GM21360 (cell line): ENCODE measurements around the gene THSD4.

Source experiments
- ATAC-seq: cut with Tn5 transposase; IDR thresholded peaks from one replicate; pipeline ENCODE4 v1.9.1; 2021; ENCODE audit warnings: mild to moderate bottlenecking, moderate library complexity; ENCODE audit not compliant: unreplicated experiment

Gene THSD4

GRCh38 chr15:71338827-71339542, 223.7 kb downstream of the THSD4 start:
- no peak for ATAC-seq

DNA sequence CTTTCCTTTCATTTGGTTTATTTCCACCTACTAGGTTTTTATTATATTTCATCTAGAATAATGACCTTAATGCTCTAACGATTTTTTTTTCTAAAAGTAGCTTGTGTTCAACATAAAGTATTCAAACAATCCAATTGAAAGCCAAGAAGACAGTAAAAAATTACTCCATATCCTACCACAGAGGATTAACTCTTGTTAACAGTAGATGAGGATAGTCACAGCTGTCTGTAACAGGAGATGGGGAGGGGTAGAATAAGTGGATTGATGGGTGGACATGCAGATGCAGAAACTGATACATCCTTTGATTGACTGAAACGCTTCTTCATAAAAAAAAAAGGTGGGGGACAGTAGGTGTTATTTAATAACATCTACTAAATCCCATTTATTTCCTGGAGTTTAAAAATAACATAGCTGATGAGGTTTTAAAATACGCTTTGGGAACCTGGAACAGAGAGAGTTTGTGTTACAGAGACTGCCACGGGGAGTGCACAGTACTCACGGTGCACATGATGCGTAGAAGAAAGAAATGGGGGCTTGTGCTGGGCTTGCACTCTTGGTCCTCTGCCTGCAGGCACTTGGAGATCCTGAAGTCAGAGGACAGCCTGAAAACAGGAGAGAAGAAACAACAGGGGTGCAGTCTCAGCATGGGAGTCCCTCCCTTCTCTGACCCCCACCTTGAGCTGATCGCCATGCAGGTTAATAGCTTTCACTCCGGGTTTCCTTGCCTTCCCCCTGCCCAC, 226.7 kb downstream of the THSD4 start:
- no peak for ATAC-seq

DNA sequence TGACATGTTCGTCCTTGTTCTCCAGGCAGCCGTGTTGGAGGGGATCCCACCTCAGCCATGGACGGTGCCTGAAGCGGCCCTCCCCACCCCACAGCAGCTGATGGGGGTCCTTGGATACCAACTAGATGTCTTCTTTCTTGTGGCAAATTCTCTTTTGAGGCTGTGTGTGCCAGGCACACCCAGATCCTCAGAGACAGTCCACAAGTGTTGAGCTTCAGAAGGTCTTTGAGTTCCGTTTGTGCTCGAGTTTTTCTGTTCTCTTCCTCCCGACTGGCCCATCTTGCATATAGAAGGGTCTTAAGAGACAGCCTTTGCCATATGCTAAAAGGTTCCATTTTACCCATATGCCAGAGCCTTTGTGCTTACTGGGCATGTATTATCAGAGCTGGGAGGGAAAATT, 227.4 kb downstream of the THSD4 start:
- no peak for ATAC-seq

DNA sequence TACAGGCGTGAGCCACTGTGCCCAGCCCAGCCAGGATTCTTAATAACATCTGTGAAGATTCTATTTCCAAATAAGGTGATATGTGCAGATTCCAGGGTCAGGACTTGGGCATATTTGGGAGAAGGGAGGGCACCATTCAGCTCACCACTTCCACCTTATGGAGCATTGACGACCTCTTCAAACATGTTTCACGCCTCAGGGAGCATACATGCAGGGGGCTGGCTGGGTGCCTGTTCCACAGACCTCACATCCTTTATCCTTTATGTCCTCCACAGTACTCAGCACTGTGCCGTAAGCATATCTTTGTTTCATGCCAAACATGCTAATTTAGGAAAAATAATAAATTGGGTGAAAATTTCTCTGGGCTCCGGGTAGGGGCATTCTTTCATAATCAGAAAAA, 229.0 kb downstream of the THSD4 start:
- no peak for ATAC-seq

DNA sequence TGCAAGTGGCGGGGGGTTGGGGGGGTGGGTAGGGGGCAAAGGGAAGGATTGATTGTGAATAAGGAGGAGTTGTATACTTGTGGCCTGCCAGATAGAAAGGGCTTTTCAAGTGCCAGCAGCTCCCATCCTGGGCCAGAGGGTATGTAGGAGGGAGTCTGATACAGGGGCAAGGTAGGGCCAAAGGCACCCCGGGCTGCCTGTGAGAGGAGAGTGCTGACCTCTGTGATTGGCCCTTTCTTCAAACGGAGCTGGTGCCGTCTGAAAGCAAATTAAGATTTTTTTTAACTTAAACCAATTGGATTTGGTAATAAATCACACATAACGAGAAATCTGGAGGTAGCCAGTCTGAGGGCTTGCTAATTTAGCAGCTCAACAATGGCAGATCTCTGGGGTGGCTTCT, 229.9 kb downstream of the THSD4 start:
- ATAC-seq: no peak

- ATAC-seq: no peak
Measured at GRCh38 chr15:71346464-71346863, 231.2 kb downstream of the THSD4 start.

DNA sequence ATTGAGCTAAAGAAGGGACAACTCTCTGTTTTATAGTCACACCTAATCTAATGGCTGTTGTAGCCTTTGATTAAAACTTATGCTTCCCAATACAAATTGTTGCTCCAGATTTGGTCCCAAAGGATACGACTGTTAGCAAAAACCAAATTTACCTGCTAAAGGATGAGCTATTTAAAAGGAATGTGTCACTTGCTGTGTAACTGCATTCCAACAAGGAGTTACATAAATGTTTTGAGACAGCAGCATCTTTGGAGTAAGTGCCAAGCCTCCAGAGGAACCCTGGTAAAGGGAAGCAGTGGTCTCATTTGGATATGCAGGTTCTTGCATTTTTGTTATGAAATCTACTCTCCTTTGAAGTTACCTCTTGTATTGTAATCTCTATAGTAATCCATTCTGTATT, 233.3 kb downstream of the THSD4 start:
- no peak for ATAC-seq

GRCh38 chr15:71349336-71349735, 234.1 kb downstream of the THSD4 start:
- ATAC-seq: no peak

DNA sequence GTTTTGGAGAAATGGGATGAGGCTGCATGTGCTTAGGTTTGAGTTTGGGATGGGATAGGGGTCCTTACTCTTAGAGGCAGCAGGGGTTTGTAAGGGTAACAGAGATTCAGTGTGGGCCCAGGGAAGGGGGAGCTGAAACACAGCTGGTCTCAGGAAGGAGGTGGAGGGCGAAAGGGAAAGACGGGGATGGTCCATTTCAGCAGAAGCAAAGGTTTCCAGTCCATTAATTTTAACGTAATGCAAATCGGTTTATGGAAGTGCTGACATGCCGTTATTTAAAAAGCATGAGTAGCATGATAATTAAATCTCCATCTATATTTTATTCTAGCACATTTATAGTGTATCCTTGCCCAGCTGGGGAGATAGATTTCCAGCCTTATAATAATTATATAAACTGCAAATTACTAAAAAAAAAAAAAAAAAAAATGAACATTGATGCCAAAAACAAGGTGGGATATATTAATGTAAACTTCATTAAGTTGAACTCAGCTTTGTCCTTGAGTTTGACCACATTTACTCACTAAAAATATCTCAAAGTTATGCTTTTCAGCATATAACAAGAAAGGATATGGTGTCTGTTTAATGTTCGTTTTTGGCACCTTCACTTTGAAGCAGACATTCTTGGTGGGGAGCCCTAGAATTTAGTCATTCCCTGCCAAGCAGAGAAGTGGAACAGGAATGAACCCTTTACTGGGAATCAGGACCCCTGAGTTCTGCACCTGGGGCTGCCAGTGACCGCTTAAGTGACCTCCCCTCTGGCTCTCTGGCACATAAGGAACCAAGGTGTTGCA, 234.7 kb downstream of the THSD4 start:
- ATAC-seq: no peak

DNA sequence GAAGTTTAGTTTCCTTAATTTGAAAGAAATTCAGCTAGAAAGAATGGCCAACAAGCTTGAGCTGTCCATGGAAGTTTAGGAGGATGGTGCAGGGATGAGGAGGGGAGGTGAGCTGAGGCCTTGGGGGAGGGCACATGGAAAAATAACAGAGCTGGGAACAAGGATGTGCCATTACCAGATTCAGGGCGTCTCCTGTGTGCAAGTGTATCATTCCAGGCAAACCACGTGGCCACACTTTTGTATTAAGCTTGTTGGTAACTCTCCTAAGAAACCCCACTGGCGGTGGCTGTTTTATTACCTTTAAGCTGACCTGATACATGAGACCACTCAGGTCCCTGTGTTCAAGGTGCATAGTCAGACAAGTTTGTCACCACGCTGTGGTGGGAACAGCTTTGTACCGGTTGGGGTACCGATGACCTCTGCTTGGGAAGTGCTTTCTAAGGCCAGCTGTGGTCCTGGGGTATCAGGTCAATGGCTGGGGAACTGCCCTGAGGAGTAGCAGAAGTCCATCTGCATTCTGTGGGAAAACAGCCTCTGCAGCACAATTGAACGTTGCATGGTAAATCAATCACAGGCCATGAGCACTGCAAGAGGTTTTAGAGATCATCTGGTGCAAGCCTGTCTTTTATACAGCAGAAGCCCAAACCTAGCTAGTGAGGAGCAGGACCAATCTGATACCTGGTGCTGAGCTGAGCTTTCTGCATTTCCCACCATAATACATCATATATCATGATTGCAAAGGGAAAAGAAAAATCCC, 235.5 kb downstream of the THSD4 start:
- ATAC-seq: no peak

- no peak for ATAC-seq
Measured at GRCh38 chr15:71352125-71352524, 236.9 kb downstream of the THSD4 start.

- no peak for ATAC-seq
Measured at GRCh38 chr15:71352765-71353164, 237.5 kb downstream of the THSD4 start.

DNA sequence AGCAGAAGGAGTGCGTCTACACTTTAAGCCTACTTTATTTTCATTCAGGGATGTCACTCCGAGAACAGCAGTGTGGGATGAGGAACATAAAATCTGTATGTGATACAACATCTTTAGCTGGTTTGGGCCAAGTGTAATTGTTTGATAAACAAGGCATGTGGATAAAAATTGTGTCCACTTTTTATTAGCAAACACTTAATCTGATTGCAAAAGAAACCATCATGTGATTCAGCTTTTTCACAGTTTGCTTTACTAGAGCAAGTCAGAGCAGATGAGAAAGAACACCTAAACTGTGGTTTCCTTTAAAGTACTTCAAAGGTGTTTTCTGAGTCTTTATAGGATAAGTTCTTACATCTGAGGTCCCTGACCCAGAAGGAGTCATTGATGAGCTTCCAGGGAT, 237.9 kb downstream of the THSD4 start:
- no peak for ATAC-seq

DNA sequence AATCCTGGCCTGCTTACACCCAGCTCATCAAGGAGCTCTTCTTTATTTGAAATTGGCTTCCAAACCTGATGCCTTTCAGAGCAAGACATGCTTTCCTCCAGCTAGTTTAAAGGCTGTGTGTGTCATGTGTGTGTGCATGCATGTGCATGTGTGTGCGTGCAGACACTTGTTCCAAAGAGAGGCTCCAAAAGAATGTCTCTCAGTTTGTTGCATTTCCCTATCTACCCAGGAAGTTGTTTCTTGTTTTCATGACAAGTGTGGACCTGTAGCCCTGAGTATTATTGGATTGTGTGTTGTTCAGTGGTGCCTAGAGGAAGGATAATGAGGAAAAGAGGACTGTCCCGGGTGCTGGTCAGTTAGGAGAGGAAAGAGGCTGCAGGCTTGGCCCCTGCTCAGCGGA, 240.0 kb downstream of the THSD4 start:
- ATAC-seq: no peak

DNA sequence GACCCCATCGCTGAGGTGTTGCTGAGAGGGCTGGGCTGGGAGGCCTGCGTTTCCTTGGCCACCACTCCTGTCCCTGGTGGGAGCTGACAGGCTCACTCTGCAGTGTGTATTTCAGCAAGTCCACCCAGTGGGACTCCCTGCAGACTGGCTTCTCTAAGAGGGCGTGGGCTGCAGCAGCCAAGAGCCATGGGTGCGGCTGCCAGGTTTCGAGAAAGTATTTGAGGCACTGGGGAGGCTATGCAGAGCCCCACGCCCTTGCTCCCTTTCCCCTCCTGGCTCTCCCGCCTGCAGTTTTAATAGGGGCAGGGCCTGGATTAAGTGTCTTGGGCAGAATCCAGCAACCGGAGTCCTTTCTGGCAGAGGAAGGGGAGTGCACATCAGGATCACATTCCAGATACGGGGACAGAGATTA, 242.1 kb downstream of the THSD4 start:
- ATAC-seq: no peak

DNA sequence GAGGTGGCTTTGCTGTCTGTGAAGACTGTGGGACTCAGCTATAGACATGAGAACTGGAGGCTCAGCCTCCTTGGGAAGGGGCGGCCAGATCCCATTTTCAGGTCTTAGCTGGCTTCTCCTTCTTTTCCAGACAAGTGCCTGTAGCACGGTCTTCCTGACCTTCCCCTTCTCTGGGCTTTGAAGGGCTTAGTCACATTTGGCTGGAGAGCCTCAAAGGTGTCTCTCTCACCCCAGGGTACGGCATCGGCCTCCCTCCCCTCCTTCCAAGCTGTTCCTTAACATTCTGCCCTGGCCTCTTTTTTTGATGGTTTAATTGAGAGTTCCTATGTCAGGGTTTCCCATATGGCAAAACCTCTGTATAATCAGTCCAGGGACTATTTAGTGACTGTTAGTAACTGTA, 242.7 kb downstream of the THSD4 start:
- no peak for ATAC-seq

GRCh38 chr15:71359246-71359645, 244.0 kb downstream of the THSD4 start:
- ATAC-seq: no peak

GRCh38 chr15:71362556-71362955, 247.3 kb downstream of the THSD4 start:
- ATAC-seq: no peak

- ATAC-seq: no peak
Measured at GRCh38 chr15:71362987-71363968, 248.0 kb downstream of the THSD4 start.

GRCh38 chr15:71364117-71364584, 248.9 kb downstream of the THSD4 start:
- no peak for ATAC-seq
